SK-N-SH (cell line): Measurements from ENCODE around the gene GMCL1. TPM values are rescaled to one million over a fixed set of nuclear protein-coding genes. Genes with fewer than 3 reads are reported as not detected.

Experiments
- CTCF ChIA-PET: fragments of 300-600, 350-600 bp; formaldehyde crosslinking; extraction: SDS; loops from one replicate; lab custom pipeline; 2021; lab: Yijun Ruan, JAX
- POLR2A ChIA-PET: fragments of 350-600 bp; sonication (Branson Sonifier 250); formaldehyde crosslinking; extraction: SDS; loops from one replicate; lab custom pipeline; 2020; ENCODE audit warnings: antibody characterized with exemption, inconsistent platforms; lab: Yijun Ruan, JAX
- DNase-seq: peaks from one replicate; pipeline ENCODE4 v3.0.0; 2012
- H2AFZ ChIP-seq: fragments of 200-600 bp; sonication (generic); 2 replicates; pipeline ENCODE4 v1.8.1; 2016; ENCODE audit warnings: antibody characterized with exemption, mild to moderate bottlenecking, low read depth
- H3F3A ChIP-seq: fragments of 200-600 bp; sonication (generic); replicated peaks from 2 replicates; pipeline ENCODE3; 2016; ENCODE audit warnings: antibody characterized with exemption, mild to moderate bottlenecking; ENCODE audit not compliant: insufficient read depth
- H3K27ac ChIP-seq, 2 experiments: fragments of 200-500 bp in 1 of 2; fragments of 200-600 bp in 1 of 2; sonication (Bioruptor generic) in 1 of 2; sonication (generic), shearing (Covaris generic) in 1 of 2; 2 replicates each; pipeline versions ENCODE4 v1.5.1 to v1.6.1; 2014 to 2016; ENCODE audit warnings: low read depth in 2 of 2, inconsistent platforms in 1 of 2, low read length in 1 of 2, mild to moderate bottlenecking in 1 of 2, mixed read lengths in 1 of 2
- H3K27me3 ChIP-seq: fragments of 200-600 bp; sonication (generic), shearing (Covaris generic); 2 replicates; pipeline ENCODE4 v1.6.1; 2016; ENCODE audit warnings: mixed run types; ENCODE audit not compliant: insufficient read depth
- H3K36me3 ChIP-seq, 2 experiments: fragments of 200-500 bp in 1 of 2; fragments of 200-600 bp in 1 of 2; sonication (Bioruptor generic) in 1 of 2; sonication (generic) in 1 of 2; replicated peaks in 1 of 2; 2 replicates each; pipeline versions ENCODE3 to v1.5.1; 2014 to 2016; ENCODE audit warnings: low read length in 1 of 2, mild to moderate bottlenecking in 1 of 2; ENCODE audit not compliant: insufficient read depth in 2 of 2, control insufficient read depth in 1 of 2
- H3K4me1 ChIP-seq, 2 experiments: fragments of 200-500 bp in 1 of 2; fragments of 200-600 bp in 1 of 2; sonication (Bioruptor generic) in 1 of 2; sonication (generic), shearing (Covaris generic) in 1 of 2; 2 replicates each; pipeline versions ENCODE4 v1.5.1 to v1.6.1; 2014 to 2016; ENCODE audit warnings: low read depth in 1 of 2, low read length in 1 of 2, mixed run types in 1 of 2; ENCODE audit not compliant: insufficient read depth in 2 of 2, control insufficient read depth in 1 of 2
- H3K4me2 ChIP-seq: fragments of 200-600 bp; sonication (generic), shearing (Covaris generic); 2 replicates; pipeline ENCODE4 v1.6.1; 2017; ENCODE audit warnings: mixed run types
- H3K4me3 ChIP-seq, 2 experiments: fragments of 200-500 bp in 1 of 2; fragments of 200-600 bp in 1 of 2; sonication (Bioruptor generic) in 1 of 2; sonication (generic), shearing (Covaris generic) in 1 of 2; 2 replicates each; pipeline versions ENCODE4 v1.5.1 to v1.8.1; 2014 to 2016; ENCODE audit warnings: low read depth in 2 of 2, inconsistent platforms in 1 of 2, low read length in 1 of 2, mild to moderate bottlenecking in 1 of 2, mixed read lengths in 1 of 2, moderate library complexity in 1 of 2
- H3K79me2 ChIP-seq: fragments of 200-600 bp; sonication (generic); 2 replicates; pipeline ENCODE4 v1.8.1; 2017; ENCODE audit warnings: mild to moderate bottlenecking; ENCODE audit not compliant: insufficient read depth
- H3K9ac ChIP-seq: fragments of 200-600 bp; sonication (generic); 2 replicates; pipeline ENCODE4 v1.6.1; 2017; ENCODE audit warnings: mixed run types
- H3K9me2 ChIP-seq: fragments of 200-600 bp; sonication (generic); 2 replicates; pipeline ENCODE4 v1.6.1; 2017; ENCODE audit warnings: mixed run types
- H3K9me3 ChIP-seq: fragments of 200-600 bp; sonication (generic); 2 replicates; pipeline ENCODE4 v1.6.1; 2017; ENCODE audit warnings: mixed run types, mild to moderate bottlenecking, moderate library complexity
- H4K20me1 ChIP-seq: fragments of 200-600 bp; sonication (generic); 2 replicates; pipeline ENCODE4 v1.6.1; 2017; ENCODE audit warnings: mild to moderate bottlenecking, mixed run types; ENCODE audit not compliant: insufficient read depth
- CHD2 ChIP-seq: fragments of 150-350 bp; IDR thresholded peaks from 2 replicates; pipeline ENCODE4 v1.6.1; 2018; ENCODE audit warnings: low read length; ENCODE audit not compliant: partially characterized antibody
- ELF1 ChIP-seq: IDR thresholded peaks from 2 replicates; pipeline ENCODE4 v1.4.0; 2012
- EP300 ChIP-seq, 2 experiments: IDR thresholded peaks; 2 replicates each; pipeline versions ENCODE4 v1.4.0 to v1.6.1; 2012; ENCODE audit warnings: borderline replicate concordance in 1 of 2, low read depth in 1 of 2, low read length in 1 of 2
- EZH2phosphoT487 ChIP-seq: fragments of 200-600 bp; sonication (generic); IDR thresholded peaks from 2 replicates; pipeline ENCODE4 v1.6.1; 2017; ENCODE audit warnings: low read depth, mixed run types, mild to moderate bottlenecking, antibody characterized with exemption, moderate library complexity, borderline replicate concordance
- FOSL2 ChIP-seq: IDR thresholded peaks from 2 replicates; pipeline ENCODE4 v1.4.0; 2012; ENCODE audit warnings: low read depth, mild to moderate bottlenecking, moderate library complexity, borderline replicate concordance
- FOXJ3 ChIP-seq: sonication (generic); formaldehyde crosslinking; IDR thresholded peaks from 2 replicates; pipeline ENCODE4 v1.5.1; 2020; ENCODE audit warnings: mild to moderate bottlenecking, missing genetic modification reagents
- JUND ChIP-seq: IDR thresholded peaks from 2 replicates; pipeline ENCODE4 v1.4.0; 2012
- MEF2A ChIP-seq: IDR thresholded peaks from 2 replicates; pipeline ENCODE4 v1.4.0; 2012; ENCODE audit warnings: low read depth, borderline replicate concordance
- POLR2AphosphoS5 ChIP-seq: IDR thresholded peaks from 2 replicates; pipeline ENCODE4 v1.6.1; 2012; ENCODE audit warnings: low read depth, low read length
- RAD21 ChIP-seq: IDR thresholded peaks from 2 replicates; pipeline ENCODE4 v1.6.1; 2012; ENCODE audit warnings: mild to moderate bottlenecking, low read length
- RCOR1 ChIP-seq: fragments of 150-350 bp; IDR thresholded peaks from 2 replicates; pipeline ENCODE4 v1.6.1; 2017; ENCODE audit warnings: antibody characterized with exemption, low read length
- SIN3A ChIP-seq: IDR thresholded peaks from 2 replicates; pipeline ENCODE4 v1.6.1; 2012; ENCODE audit warnings: low read depth, mild to moderate bottlenecking, low read length, moderate library complexity, borderline replicate concordance
- SMC3 ChIP-seq: IDR thresholded peaks from 2 replicates; pipeline ENCODE4 v1.6.1; 2012; ENCODE audit warnings: low read depth, low read length, improper control_type of control experiment
- TAF1 ChIP-seq: IDR thresholded peaks from 2 replicates; pipeline ENCODE4 v1.6.1; 2012; ENCODE audit warnings: low read depth, mild to moderate bottlenecking, low read length, moderate library complexity, borderline replicate concordance
- TEAD4 ChIP-seq: IDR thresholded peaks from 2 replicates; pipeline ENCODE4 v1.4.0; 2012; ENCODE audit warnings: mild to moderate bottlenecking, borderline replicate concordance; ENCODE audit not compliant: insufficient read depth
- WGBS: methylation state at CpG from one replicate; pipeline ENCODE4 v1.1.6; 2017; ENCODE audit warnings: low lambda C conversion rate; 5-methylcytosine and 5-hydroxymethylcytosine counted together
- polyA plus RNA-seq, 3 experiments: library from polyadenylated mRNA; depleted of rRNA; stranded (reverse); fragments of >200 nt; gene quantifications; 2 replicates each; pipeline ENCODE4 v1.2.3, GENCODE V29; 2012
- TF ChIP-seq, protein P1 (sequence below): IDR thresholded peaks from 2 replicates; pipeline ENCODE4; 2012
- TF ChIP-seq, protein P2 (sequence below): fragments of 150-350 bp; IDR thresholded peaks from 2 replicates; pipeline ENCODE4 v1.6.1; 2017; ENCODE audit warnings: antibody characterized with exemption, low read length, low read depth, borderline replicate concordance
- TF ChIP-seq, protein P3 (sequence below): fragments of 200-600 bp; sonication (generic); IDR thresholded peaks from 2 replicates; pipeline ENCODE4 v1.6.1; 2017; ENCODE audit warnings: antibody characterized with exemption, mild to moderate bottlenecking, moderate library complexity

GMCL1 gene
- polyA plus RNA-seq, 1 of the 3 experiments (the other 2 are of a cell fraction), result 6.2 TPM

DNA sequence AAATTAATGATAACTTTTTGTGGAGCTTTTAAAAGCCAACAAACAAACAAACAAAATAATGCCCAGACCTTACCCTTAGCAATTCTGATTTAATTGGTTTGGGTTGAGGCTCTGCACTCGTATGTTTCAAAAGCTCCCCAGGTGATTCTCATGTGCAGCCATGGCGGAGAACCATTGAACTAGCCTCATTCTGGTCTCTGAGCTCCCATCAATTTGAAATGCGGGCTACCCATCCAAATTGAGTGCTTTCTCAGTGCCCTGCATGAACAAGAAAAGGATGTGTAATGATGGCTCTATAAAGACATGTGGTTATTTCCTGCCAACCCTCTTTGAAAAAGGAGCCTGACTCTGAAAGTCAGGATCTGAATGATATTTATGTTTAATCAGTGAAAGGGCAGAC lies 93.7 kb downstream of the GMCL1 start:
- no peaks in the 10 kb centered on the region for H3K27me3 ChIP-seq
- no peaks in the 10 kb centered on the region for H4K20me1 ChIP-seq
- no peaks in the 10 kb centered on the region for H3K79me2 ChIP-seq
- H3K9me3 ChIP-seq, result no peaks in the 10 kb centered on the region
- peaks cover 21 to 36% of the 10 kb centered on the region in 2 experiments for H3K36me3 ChIP-seq
- TF ChIP-seq EP300 (IDR thresholded peaks at IDR 0.05; ENCODE audit: borderline replicate concordance in 1 of 2, low read depth in 1 of 2, low read length in 1 of 2), result no peak
- TF ChIP-seq EZH2phosphoT487, result no peak
- no peak for TF ChIP-seq POLR2AphosphoS5
- no peak for TF ChIP-seq TAF1
- TF ChIP-seq JUND, result no peak
- TF ChIP-seq TEAD4, result no peak
- TF ChIP-seq, protein P1, sequence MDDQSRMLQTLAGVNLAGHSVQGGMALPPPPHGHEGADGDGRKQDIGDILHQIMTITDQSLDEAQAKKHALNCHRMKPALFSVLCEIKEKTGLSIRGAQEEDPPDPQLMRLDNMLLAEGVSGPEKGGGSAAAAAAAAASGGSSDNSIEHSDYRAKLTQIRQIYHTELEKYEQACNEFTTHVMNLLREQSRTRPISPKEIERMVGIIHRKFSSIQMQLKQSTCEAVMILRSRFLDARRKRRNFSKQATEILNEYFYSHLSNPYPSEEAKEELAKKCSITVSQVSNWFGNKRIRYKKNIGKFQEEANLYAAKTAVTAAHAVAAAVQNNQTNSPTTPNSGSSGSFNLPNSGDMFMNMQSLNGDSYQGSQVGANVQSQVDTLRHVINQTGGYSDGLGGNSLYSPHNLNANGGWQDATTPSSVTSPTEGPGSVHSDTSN, result no peak
- no peak for TF ChIP-seq FOSL2
- no peak for TF ChIP-seq RAD21
- H3K9me2 ChIP-seq, result no peaks in the 10 kb centered on the region
- no peak overlapping the region for H3K9ac ChIP-seq
- no peaks in the 10 kb centered on the region for H3K4me1 ChIP-seq
- POLR2A ChIA-PET, result interaction anchor here (0.6 kb wide), 1 partner anchor 268 kb away, joined by 3 read pairs; no protein-coding TSS in a partner anchor
- H2AFZ ChIP-seq, result no peak overlapping the region
- H3F3A ChIP-seq, result peaks cover 4% of the 10 kb centered on the region
- CTCF ChIA-PET, result no interaction called here
- 97% methylated on average over 3 of the region's 3 CpGs for WGBS
- no peak overlapping the region for H3K4me3 ChIP-seq
- no peak for DNase-seq
- H3K4me2 ChIP-seq, result no peak overlapping the region
- H3K27ac ChIP-seq, result no peak overlapping the region

DNA sequence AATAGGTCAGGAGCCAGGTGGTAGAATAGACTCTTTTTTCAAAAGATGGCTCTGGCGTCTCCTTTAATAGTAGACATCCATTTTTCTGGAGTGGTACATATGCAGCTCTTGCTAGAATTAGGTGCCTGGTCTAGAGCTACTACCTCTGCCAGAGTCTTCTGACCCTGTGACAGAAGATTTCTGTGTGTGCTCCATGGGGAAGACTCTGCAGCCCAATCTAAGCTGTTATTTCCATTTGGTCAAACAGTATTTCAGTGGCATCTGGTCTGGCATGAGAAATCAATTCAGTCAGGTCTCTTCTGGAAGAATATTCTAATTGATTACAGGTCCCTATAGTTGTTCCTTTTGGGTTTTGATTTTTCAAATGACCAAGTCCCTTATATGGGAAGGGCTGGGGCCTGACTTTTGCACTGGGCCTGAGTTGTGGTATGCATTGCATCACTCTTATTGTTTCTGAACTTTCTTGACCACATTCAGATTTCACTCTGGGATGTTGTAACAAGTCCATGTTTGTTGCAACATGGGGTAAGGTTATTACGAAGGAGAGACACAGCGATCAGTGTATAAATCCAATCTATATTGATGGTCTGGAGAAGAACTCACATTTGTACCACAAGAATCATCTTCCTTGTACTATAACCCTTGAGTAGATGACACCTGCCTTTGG lies 97.5 kb downstream of the GMCL1 start:
- Histone ChIP-seq H3K4me2 (no peak overlapping the region), H3F3A (no peaks in the 10 kb centered on the region), H4K20me1 (no peaks in the 10 kb centered on the region), H3K9me3 (no peaks in the 10 kb centered on the region), H3K36me3 (peaks cover 15 to 18% of the 10 kb centered on the region in 2 experiments), H3K27me3 (no peaks in the 10 kb centered on the region), H2AFZ (no peak overlapping the region), H3K4me1 (no peaks in the 10 kb centered on the region), H3K9ac (no peak overlapping the region), H3K79me2 (no peaks in the 10 kb centered on the region), H3K4me3 (no peak overlapping the region), H3K9me2 (no peaks in the 10 kb centered on the region), H3K27ac (no peak overlapping the region)
- 67% methylated on average over 3 of the region's 3 CpGs for WGBS
- POLR2A ChIA-PET, result no interaction called here
- CTCF ChIA-PET, result no interaction called here
- TF ChIP-seq RCOR1, result no peak
- no peak for TF ChIP-seq CHD2
- TF ChIP-seq, protein P2, sequence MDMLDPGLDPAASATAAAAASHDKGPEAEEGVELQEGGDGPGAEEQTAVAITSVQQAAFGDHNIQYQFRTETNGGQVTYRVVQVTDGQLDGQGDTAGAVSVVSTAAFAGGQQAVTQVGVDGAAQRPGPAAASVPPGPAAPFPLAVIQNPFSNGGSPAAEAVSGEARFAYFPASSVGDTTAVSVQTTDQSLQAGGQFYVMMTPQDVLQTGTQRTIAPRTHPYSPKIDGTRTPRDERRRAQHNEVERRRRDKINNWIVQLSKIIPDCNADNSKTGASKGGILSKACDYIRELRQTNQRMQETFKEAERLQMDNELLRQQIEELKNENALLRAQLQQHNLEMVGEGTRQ, result no peak
- no peak for TF ChIP-seq MEF2A
- TF ChIP-seq, protein P1, result no peak
- TF ChIP-seq, protein P3, sequence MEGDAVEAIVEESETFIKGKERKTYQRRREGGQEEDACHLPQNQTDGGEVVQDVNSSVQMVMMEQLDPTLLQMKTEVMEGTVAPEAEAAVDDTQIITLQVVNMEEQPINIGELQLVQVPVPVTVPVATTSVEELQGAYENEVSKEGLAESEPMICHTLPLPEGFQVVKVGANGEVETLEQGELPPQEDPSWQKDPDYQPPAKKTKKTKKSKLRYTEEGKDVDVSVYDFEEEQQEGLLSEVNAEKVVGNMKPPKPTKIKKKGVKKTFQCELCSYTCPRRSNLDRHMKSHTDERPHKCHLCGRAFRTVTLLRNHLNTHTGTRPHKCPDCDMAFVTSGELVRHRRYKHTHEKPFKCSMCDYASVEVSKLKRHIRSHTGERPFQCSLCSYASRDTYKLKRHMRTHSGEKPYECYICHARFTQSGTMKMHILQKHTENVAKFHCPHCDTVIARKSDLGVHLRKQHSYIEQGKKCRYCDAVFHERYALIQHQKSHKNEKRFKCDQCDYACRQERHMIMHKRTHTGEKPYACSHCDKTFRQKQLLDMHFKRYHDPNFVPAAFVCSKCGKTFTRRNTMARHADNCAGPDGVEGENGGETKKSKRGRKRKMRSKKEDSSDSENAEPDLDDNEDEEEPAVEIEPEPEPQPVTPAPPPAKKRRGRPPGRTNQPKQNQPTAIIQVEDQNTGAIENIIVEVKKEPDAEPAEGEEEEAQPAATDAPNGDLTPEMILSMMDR, result no peak
- no peak for TF ChIP-seq FOXJ3 (CRISPR knock-in tag)
- TF ChIP-seq SIN3A, result no peak
- no peak for TF ChIP-seq ELF1
- TF ChIP-seq POLR2AphosphoS5, result no peak
- TF ChIP-seq SMC3, result no peak
- DNase-seq, result no peak
